Hematopoietic multipotent progenitor cell (in vitro differentiated cells): ENCODE results near the gene KLK10. TPM values are rescaled to one million over a fixed set of nuclear protein-coding genes. Genes with fewer than 3 reads are reported as not detected.

ENCODE experiments used
- DNase-seq, 3 donors: peaks; one replicate each; pipeline ENCODE4 v3.0.0-alpha.2; 2011 to 2015; ENCODE audit warnings: low read depth in 2 of 3, low spot score in 2 of 3
- total RNA-seq: library from RNA; depleted of rRNA; stranded (reverse); fragments of >200 nt; gene quantifications from one replicate; pipeline ENCODE4 v1.2.3, GENCODE V29; 2012

KLK10 gene
- total RNA-seq = not detected

GRCh38 chr19:51019544-51019925 is at the start of gene KLK10:
Gene KLK10 (minus strand): TSS chr19:51019709. CDS start chr19:51019130, 579 bp downstream.
- DNase-seq = no peak

GRCh38 chr19:51066393-51067186 is 47.1 kb upstream of the KLK10 start:
- DNase-seq = no peak

GRCh38 chr19:51065221-51065960 is 45.9 kb upstream of the KLK10 start:
- no peak for DNase-seq

- DNase-seq = peak in 1 of 3 donors; percentile 17
Measured at GRCh38 chr19:51064534-51065220, 45.2 kb upstream of the KLK10 start, which contains the start of gene KLK13. Gene KLK13 (minus strand): TSS chr19:51065092. CDS start chr19:51065067, 25 bp downstream.

GRCh38 chr19:51063664-51064063 is 44.2 kb upstream of the KLK10 start:
- no peak for DNase-seq

- DNase-seq = no peak
Measured at GRCh38 chr19:51060973-51061372, 41.5 kb upstream of the KLK10 start.

GRCh38 chr19:51060336-51060735 is 40.8 kb upstream of the KLK10 start:
- DNase-seq = no peak

- no peak for DNase-seq
Measured at GRCh38 chr19:51059715-51060114, 40.2 kb upstream of the KLK10 start.

GRCh38 chr19:51055866-51056265 is 36.4 kb upstream of the KLK10 start:
- no peak for DNase-seq

- DNase-seq = no peak
Measured at GRCh38 chr19:51047031-51047335, 27.5 kb upstream of the KLK10 start.

GRCh38 chr19:51044327-51044726 is 24.8 kb upstream of the KLK10 start:
- no peak for DNase-seq

- DNase-seq = no peak
Measured at GRCh38 chr19:51043497-51043896, 24.0 kb upstream of the KLK10 start.

- DNase-seq = no peak
Measured at GRCh38 chr19:51040151-51040550, 20.6 kb upstream of the KLK10 start.

- no peak for DNase-seq
Measured at GRCh38 chr19:51036519-51036918, 17.0 kb upstream of the KLK10 start.

- DNase-seq = no peak
Measured at GRCh38 chr19:51034704-51035103, 15.2 kb upstream of the KLK10 start, which contains the start of gene KLK12. Gene KLK12 (minus strand): TSS chr19:51035002. CDS start chr19:51034621, 381 bp downstream.

GRCh38 chr19:51031880-51032225 is 12.3 kb upstream of the KLK10 start:
- DNase-seq = no peak

GRCh38 chr19:51031220-51031879 is 11.8 kb upstream of the KLK10 start:
- no peak for DNase-seq

- no peak for DNase-seq
Measured at GRCh38 chr19:51030631-51031030, 11.1 kb upstream of the KLK10 start.

- no peak for DNase-seq
Measured at GRCh38 chr19:51029718-51030117, 10.2 kb upstream of the KLK10 start.

- no peak for DNase-seq
Measured at GRCh38 chr19:51027873-51028272, 8.4 kb upstream of the KLK10 start.
